Measurements from ENCODE around the gene ZC3H4. TPM values are rescaled to one million over a fixed set of nuclear protein-coding genes. Genes with fewer than 3 reads are reported as not detected.

The ZC3H4 gene
- total and polyA plus RNA-seq, 9 of the 15 experiments (the other 6 are each of a cell fraction or from before 2014, with no cell fraction given), result 2.2 to 75.6 (median 18.3) TPM

DNA sequence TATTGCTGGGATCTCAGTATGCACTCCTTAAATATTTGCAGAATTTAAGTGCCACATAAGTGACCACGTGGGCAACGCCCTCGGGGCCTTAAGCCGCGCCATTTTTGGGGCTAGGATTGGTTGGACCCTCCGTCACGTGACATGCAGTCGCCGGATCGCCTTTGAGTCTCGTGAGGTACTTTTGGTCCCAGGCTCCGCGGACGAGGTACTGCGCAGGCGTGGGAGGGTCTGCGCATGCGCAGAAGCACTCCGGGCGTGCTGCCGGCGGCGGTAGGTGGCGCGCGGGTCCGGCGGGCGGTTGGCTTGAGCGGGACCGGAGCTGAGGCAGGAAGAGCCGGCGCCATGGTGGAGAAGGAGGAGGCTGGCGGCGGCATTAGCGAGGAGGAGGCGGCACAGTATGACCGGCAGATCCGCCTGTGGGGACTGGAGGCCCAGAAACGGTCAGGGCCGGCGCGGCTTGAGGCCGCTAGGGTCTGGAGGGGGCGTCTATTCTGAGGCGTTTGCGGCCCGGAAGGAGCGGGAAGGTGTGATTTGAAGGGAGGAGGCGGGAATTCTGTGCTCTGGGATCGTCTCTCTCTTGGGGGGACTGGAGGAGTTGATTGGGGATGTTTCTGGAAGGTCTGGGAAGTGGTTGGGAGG is 17.1 kb upstream of the ZC3H4 start, which contains the start of gene SAE1:
TSS of gene SAE1 (plus strand) at position 247 of the 639 bp plus-strand sequence. CDS start at position 343, 96 bp downstream.
- 1% methylated on average over 51 of the region's 51 CpGs for WGBS (ENCODE audit: insufficient coverage, low coverage, missing lambda C conversion rate)
- H3K27me3 ChIP-seq (ENCODE audit: control insufficient read depth in 2 of 2, insufficient read depth in 2 of 2, low read length in 2 of 2), result no peaks in the 10 kb centered on the region
- peaks cover 35% of the 10 kb centered on the region for H3K36me3 ChIP-seq (ENCODE audit: control insufficient read depth, insufficient read depth, low read length)
- H3K9me1 ChIP-seq (ENCODE audit: control insufficient read depth, insufficient read depth, low read length), result no peaks in the 10 kb centered on the region
- POLR2A ChIA-PET, result interaction anchor here (0.6 to 12.1 kb wide), 25 partner anchors 8 to 353 kb away, joined by 3 to 109 read pairs (median 4); partner anchors contain the start of genes CCDC9 and ZC3H4
- in situ Hi-C loops (cut with MboI) (no loop called here), intact Hi-C loops (cut with micrococcal nuclease) (loop anchor here (2.0 to 5.0 kb wide), 3 partner anchors 18 to 278 kb away; partner anchors contain the start of genes AP2S1 and ZC3H4)
- H3K9me3 ChIP-seq (replicated peaks; ENCODE audit: control insufficient read depth, insufficient read depth, low read depth, low read length), result peaks cover 7% of the 10 kb centered on the region
- peak within 1 kb of the TSS; percentile 92 for H3K27ac ChIP-seq (ENCODE audit: extremely low read depth, low read depth, low read length)
- peak within 1 kb of the TSS; percentile 68 for H3K4me3 ChIP-seq
- peaks cover 51% of the 10 kb centered on the region for H3K79me2 ChIP-seq (ENCODE audit: control insufficient read depth, insufficient read depth, low read length)
- ATAC-seq (peak; percentile 90), FAIRE-seq (peak; percentile 98), DNase-seq (ENCODE audit: extremely low read depth in 1 of 4, low spot score in 3 of 4) (peak; percentile 96 to 99 (median 98))
- H3K9ac ChIP-seq (ENCODE audit: insufficient read depth in 1 of 2, low read depth in 2 of 2, low read length in 2 of 2), result peak within 1 kb of the TSS; percentile 90 to 93
- peak within 1 kb of the TSS; percentile 97 for H3K4me2 ChIP-seq (ENCODE audit: insufficient read depth, low read length)
- peaks cover 20 to 31% of the 10 kb centered on the region in 2 experiments; a peak in 4 of 5 replicates for H3K4me1 ChIP-seq (replicated peaks in 1 of 2; ENCODE audit: control insufficient read depth in 2 of 2, insufficient read depth in 2 of 2, low read length in 2 of 2)
- H4K20me1 ChIP-seq (replicated peaks; ENCODE audit: control insufficient read depth, insufficient read depth, low read length), result no peaks in the 10 kb centered on the region; the same call in 1 of the 2 replicates
- no TSS peak for BruUV-seq (replicated peaks)
- peak within 1 kb of the TSS; percentile 86 for H2AFZ ChIP-seq (ENCODE audit: low read depth, low read length)
- CTCF ChIA-PET (ENCODE audit: low intra/inter-chr PET ratio), result interaction anchor here (0.9 kb wide), 1 partner anchor 51 kb away, joined by 3 read pairs; no protein-coding TSS in a partner anchor
- TF ChIP-seq PYGO2 (tag; IDR thresholded peaks at IDR 0.05) (no peak), PREB (CRISPR knock-in tag; IDR thresholded peaks at IDR 0.05) (no peak), CHD7 (IDR thresholded peaks at IDR 0.05; ENCODE audit: low read depth, low read length) (no peak), ZNF324 (CRISPR knock-in tag; IDR thresholded peaks at IDR 0.05) (no peak), EWSR1 (IDR thresholded peaks at IDR 0.05; ENCODE audit: borderline replicate concordance, low read depth, partially characterized antibody) (no peak), TSC22D4 (tag; IDR thresholded peaks at IDR 0.05) (no peak), KDM1A (IDR thresholded peaks at IDR 0.05) (no peak; a peak in 1 of 4 replicates), RNF2 (IDR thresholded peaks at IDR 0.05) (no peak; the same call in 1 of the 2 replicates), PHB (CRISPR knock-in tag; IDR thresholded peaks at IDR 0.05) (0 out of 2 replicates have a peak, but pooled peaks have one; percentile 32), PRMT5 (CRISPR knock-in tag; IDR thresholded peaks at IDR 0.05) (no peak)
